Cardiac muscle cell (in vitro differentiated cells and primary cell): ENCODE results near the gene FBXL7. TPM values are rescaled to one million over a fixed set of nuclear protein-coding genes. Genes with fewer than 3 reads are reported as not detected.
A peak's percentile ranks its signal among the peaks of the same experiment; 100 is the strongest.

Experiments
- DNase-seq, 2 donors: peaks; one replicate each; pipeline versions ENCODE4 v3.0.0 to v3.0.0-alpha.2; 2010 to 2017; ENCODE audit warnings: low read depth in 1 of 2, low spot score in 1 of 2
- H3K27ac ChIP-seq: fragments of 200-600 bp; sonication (generic); 2 replicates; pipeline ENCODE4 v1.5.1; 2016
- H3K27me3 ChIP-seq: fragments of 200-600 bp; sonication (generic); 2 replicates; pipeline ENCODE4 v1.6.0; 2016; ENCODE audit warnings: control low read depth
- H3K36me3 ChIP-seq: fragments of 200-600 bp; sonication (generic); 2 replicates; pipeline ENCODE4 v1.5.1; 2016; ENCODE audit warnings: control low read depth
- H3K4me1 ChIP-seq: fragments of 200-600 bp; sonication (generic); 2 replicates; pipeline ENCODE4 v1.8.1; 2017; ENCODE audit warnings: low read depth, mild to moderate bottlenecking, mixed run types
- H3K4me3 ChIP-seq: fragments of 200-600 bp; sonication (generic); 2 replicates; pipeline ENCODE4 v1.5.1; 2016; ENCODE audit warnings: mild to moderate bottlenecking
- H3K9me3 ChIP-seq: fragments of 200-600 bp; sonication (generic); 2 replicates; pipeline ENCODE4 v1.5.1; 2017; ENCODE audit warnings: low read depth, mild to moderate bottlenecking, control low read depth
- polyA plus RNA-seq: library from polyadenylated mRNA; unstranded; fragments of >200 nt; fragmentation: Nextera tagmentation; extraction: Ambion mirVana; gene quantifications from 2 replicates; pipeline ENCODE4 v1.2.1, GENCODE V29; 2016
- total RNA-seq: library from RNA; depleted of rRNA; stranded (reverse); fragments of >200 nt; gene quantifications from 2 replicates; pipeline ENCODE4 v1.2.3, GENCODE V29; 2016
- TF ChIP-seq, protein P1 (sequence below): IDR thresholded peaks from 2 replicates; pipeline ENCODE4 v1.5.1; 2012; ENCODE audit warnings: low read depth, mild to moderate bottlenecking, low read length

The FBXL7 gene
- total and polyA plus RNA-seq, 2 experiments from 2014 or later: 16.7 to 22.5 TPM

GRCh38 chr5:15727375-15727774 lies 227.4 kb downstream of the FBXL7 start:
- Histone ChIP-seq H3K36me3 (no peaks in the 10 kb centered on the region), H3K27ac (no peak overlapping the region), H3K4me1 (peaks cover 13% of the 10 kb centered on the region), H3K4me3 (no peak overlapping the region), H3K9me3 (no peaks in the 10 kb centered on the region), H3K27me3 (no peaks in the 10 kb centered on the region)
- TF ChIP-seq, protein P1, sequence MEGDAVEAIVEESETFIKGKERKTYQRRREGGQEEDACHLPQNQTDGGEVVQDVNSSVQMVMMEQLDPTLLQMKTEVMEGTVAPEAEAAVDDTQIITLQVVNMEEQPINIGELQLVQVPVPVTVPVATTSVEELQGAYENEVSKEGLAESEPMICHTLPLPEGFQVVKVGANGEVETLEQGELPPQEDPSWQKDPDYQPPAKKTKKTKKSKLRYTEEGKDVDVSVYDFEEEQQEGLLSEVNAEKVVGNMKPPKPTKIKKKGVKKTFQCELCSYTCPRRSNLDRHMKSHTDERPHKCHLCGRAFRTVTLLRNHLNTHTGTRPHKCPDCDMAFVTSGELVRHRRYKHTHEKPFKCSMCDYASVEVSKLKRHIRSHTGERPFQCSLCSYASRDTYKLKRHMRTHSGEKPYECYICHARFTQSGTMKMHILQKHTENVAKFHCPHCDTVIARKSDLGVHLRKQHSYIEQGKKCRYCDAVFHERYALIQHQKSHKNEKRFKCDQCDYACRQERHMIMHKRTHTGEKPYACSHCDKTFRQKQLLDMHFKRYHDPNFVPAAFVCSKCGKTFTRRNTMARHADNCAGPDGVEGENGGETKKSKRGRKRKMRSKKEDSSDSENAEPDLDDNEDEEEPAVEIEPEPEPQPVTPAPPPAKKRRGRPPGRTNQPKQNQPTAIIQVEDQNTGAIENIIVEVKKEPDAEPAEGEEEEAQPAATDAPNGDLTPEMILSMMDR: no peak
- no peak for DNase-seq

GRCh38 chr5:15728811-15729210 lies 228.8 kb downstream of the FBXL7 start:
- H3K9me3 ChIP-seq: no peaks in the 10 kb centered on the region
- no peaks in the 10 kb centered on the region for H3K27me3 ChIP-seq
- no peak overlapping the region for H3K27ac ChIP-seq
- TF ChIP-seq, protein P1: no peak
- H3K4me3 ChIP-seq: no peak overlapping the region
- H3K36me3 ChIP-seq: no peaks in the 10 kb centered on the region
- peaks cover 15% of the 10 kb centered on the region for H3K4me1 ChIP-seq
- no peak for DNase-seq

GRCh38 chr5:15731699-15732098 lies 231.7 kb downstream of the FBXL7 start:
- peak; percentile 46 to 63 for DNase-seq
- Histone ChIP-seq H3K27ac (peak overlapping the region; percentile 0), H3K9me3 (no peaks in the 10 kb centered on the region), H3K4me3 (no peak overlapping the region), H3K27me3 (no peaks in the 10 kb centered on the region), H3K36me3 (no peaks in the 10 kb centered on the region), H3K4me1 (peaks cover 18% of the 10 kb centered on the region)
- TF ChIP-seq, protein P1: no peak

GRCh38 chr5:15734058-15734457 lies 234.1 kb downstream of the FBXL7 start:
- TF ChIP-seq, protein P1: no peak
- DNase-seq: peak in 1 of 2 donors; percentile 13
- H3K36me3 ChIP-seq: no peaks in the 10 kb centered on the region
- H3K4me1 ChIP-seq: peaks cover 25% of the 10 kb centered on the region
- no peaks in the 10 kb centered on the region for H3K9me3 ChIP-seq
- no peak overlapping the region for H3K27ac ChIP-seq
- no peak overlapping the region for H3K4me3 ChIP-seq
- no peaks in the 10 kb centered on the region for H3K27me3 ChIP-seq

DNA sequence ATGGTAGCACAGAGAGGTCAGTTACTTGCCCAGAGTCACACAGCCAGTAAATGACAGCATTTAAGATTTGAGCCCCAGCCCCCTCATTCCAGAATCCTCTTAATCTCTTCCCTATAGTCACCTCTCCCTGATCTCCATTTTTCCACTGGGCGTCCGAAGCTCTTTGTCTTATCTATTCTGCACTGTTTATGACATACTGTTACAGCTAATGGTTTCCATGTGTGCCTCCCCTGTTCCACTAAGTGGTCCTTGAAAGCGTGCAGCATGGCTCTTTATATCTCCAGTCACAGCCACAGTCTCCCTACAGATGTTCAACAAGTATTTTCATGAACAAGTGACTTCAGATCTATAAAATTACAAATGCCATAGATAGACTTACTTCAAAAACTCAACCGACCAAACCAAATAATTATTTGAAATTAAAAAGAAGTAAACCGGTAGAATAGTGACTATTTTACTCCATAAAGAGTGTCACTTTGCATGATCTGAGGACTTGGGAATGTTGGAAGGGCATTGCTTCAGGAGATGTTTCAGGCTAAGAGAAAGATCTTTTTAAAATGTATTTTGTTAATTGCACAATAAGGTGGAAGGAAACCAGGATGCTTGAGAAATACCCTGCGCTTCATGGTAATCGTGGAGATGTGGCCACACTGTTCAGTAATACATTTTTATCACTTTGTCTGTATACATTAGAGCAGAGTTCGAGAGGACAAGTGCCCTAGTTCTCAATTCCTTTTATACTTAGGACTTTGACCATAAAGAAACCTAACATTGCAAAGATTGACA lies 237.2 kb downstream of the FBXL7 start:
- H3K4me1 ChIP-seq: peaks cover 13% of the 10 kb centered on the region
- H3K4me3 ChIP-seq: no peak overlapping the region
- DNase-seq: peak; percentile 49 to 76
- no peaks in the 10 kb centered on the region for H3K27me3 ChIP-seq
- TF ChIP-seq, protein P1: no peak
- H3K36me3 ChIP-seq: no peaks in the 10 kb centered on the region
- no peak overlapping the region for H3K27ac ChIP-seq
- no peaks in the 10 kb centered on the region for H3K9me3 ChIP-seq
